Fibroblast of mammary gland (primary cell): Measurements from ENCODE around the gene AIG1.
"Not testable (repeated sequence)": the region's sequence is repeated elsewhere in the genome, so short reads cannot be mapped to it uniquely, and the experiment has no call there.

Experiments
- DNase-seq: peaks from one replicate; pipeline ENCODE4 v3.0.0-alpha.2; 2010; ENCODE audit warnings: low read depth
- H3K4me3 ChIP-seq: 2 replicates; pipeline ENCODE4 v1.5.1; 2011; ENCODE audit warnings: low read depth, mild to moderate bottlenecking, low read length, moderate library complexity; ENCODE audit not compliant: control insufficient read depth
- CTCF ChIP-seq: conservative IDR thresholded peaks from 2 replicates; pipeline ENCODE4 v1.5.1; 2011; ENCODE audit warnings: low read depth, low read length, inconsistent platforms; ENCODE audit not compliant: control insufficient read depth, insufficient read depth

AIG1 gene

DNA sequence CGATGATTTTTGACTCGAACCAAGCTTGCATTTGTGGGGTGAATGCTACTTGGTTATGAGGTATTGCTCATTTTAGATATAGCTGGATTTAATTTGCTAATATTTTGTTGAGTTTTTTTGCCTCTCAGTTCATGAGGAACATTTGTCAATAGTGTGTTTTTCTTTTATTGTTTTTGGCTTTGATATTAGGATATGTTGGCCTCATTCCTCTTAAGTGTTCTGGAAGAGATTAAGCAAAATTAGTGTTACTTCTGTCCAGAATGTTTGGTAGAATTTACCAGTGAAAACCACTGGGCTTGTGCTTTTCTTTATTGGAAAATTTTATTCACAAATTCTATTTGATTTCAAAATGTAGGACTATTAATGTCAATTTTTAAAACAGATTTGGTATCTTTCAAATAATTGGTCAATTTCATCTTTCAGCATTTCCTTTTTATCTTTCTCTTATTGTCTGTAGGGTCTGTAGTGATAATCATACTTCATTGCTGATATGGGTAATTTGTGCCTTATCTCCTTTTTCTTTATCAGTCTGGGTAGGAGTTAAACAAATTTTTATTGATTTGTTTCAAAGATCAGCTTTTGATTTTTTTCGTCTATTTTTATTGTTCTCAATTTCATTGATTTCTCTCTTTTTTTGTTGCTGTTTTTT, 14.1 kb downstream of the AIG1 start:
- no peak for DNase-seq
- no peak overlapping the region for H3K4me3 ChIP-seq
- TF ChIP-seq CTCF: no peak

DNA sequence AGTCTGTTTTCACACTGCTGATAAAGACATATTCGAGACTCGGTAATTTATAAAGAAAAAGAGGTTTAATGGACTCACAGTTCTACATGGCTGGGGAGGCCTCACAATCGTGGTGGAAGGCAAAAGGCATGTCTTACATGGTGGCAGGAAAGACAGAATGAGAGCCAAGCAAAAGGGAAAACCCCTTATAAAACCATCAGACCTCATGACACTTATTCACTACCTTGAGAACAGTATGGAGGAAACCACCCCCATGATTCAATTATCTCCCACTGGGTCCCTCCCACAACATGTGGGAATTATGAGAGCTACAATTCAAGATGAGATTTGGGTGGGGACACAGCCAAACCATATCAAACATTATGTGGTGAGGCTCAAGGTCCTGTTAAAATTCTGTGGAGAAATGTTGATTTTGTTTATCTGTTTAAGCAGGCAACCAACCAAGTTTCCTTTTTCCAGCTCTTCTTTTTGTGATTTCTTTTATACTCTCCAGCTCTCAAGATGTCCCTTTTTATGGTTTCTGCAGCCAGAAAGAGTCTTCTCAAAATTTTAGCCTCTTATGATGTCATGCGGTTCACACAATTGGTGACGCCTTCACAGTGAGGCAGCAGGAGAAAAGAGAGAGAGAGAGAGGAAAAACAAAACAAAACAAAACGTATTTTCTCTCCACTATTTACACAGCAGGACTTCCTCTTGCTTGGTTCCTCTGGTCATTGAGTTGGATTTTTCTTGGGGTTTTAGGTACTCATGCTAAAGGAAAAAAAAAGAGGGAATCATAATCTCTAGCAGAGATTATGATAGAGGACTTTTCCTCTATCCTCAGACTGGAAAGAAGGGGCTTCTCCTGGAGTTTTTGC, 18.0 kb downstream of the AIG1 start:
- TF ChIP-seq CTCF: no peak
- H3K4me3 ChIP-seq: no peak overlapping the region
- no peak for DNase-seq

GRCh38 chr6:143079325-143079640, 18.6 kb downstream of the AIG1 start:
- no peak for DNase-seq
- no peak for TF ChIP-seq CTCF
- H3K4me3 ChIP-seq: no peak overlapping the region

- not testable (repeated sequence) for DNase-seq, H3K4me3 ChIP-seq
These were observed 21.6 kb downstream of the AIG1 start for GRCh38 chr6:143082274-143082673.

DNA sequence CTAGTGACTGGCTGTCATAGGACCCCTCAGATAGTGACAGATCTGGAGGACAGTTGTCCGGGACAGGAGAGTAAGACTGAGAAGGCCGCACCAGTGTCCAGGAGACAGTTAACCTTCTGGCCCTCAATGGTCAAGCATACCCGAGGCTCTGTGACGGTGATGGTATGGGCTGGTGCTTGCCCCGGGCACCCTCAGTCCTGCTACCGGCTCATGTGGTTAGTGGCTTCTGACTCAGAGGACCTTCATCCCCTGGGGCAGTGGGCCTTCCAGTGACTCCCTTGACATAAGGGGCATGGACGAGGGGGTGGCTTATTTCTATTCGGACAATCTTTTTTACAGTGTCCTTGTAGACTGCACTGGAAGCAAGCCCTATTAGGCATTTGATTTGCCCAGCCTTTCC, 23.3 kb downstream of the AIG1 start:
- H3K4me3 ChIP-seq, DNase-seq: not testable (repeated sequence)

- H3K4me3 ChIP-seq, DNase-seq: not testable (repeated sequence)
These were observed 26.6 kb downstream of the AIG1 start for GRCh38 chr6:143087335-143087734.

- TF ChIP-seq CTCF: no peak
- no peak overlapping the region for H3K4me3 ChIP-seq
- DNase-seq: no peak
These were observed 27.2 kb downstream of the AIG1 start for GRCh38 chr6:143087856-143088255.

DNA sequence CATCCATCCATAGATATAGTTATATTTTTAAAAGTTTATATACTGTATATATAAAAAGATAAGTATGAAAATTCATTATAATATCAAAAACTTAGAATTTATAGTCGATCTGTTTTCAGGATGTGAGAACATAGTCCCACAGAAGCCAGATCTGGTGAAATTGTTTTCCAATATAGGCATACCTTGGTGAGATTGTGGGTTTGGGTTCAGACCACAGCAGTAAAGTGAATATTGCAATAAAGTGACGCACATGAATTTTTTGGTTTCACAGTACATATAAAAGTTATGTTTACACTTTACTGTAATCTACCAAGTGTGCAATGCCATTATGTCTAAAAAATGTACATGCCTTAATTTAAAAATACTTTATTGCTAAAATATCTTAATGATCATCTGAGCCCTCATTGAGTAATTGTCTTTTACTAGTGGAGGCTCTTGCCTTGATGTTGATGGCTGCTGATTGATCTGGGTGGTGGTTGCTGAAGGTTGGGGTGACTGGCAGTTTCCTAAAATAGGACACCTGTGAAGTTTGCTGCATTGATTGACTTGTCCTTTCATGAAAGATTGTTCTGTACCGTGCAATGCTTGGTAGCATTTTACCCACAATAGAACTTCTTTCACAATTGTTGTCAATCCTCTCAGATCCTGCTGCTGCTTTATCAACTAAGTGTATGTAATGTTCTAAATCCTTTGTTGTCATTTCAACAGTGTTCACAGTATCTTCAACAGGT, 29.8 kb downstream of the AIG1 start:
- DNase-seq: no peak
- no peak for TF ChIP-seq CTCF
- H3K4me3 ChIP-seq: no peak overlapping the region
